SHP77 treated with DMSO at 0.1 percent for 48 hours (cell line): ENCODE measurements around the gene MISFA.
"Not testable (repeated sequence)": the region's sequence is repeated elsewhere in the genome, so short reads cannot be mapped to it uniquely, and the experiment has no call there.

Source experiments
- DNase-seq: peaks from one replicate; lab custom pipeline; 2025; lab: John Stamatoyannopoulos, UW

MISFA gene

GRCh38 chr11:18618342-18619025, 18.9 kb downstream of the MISFA start:
- DNase-seq = no peak

- no peak for DNase-seq
These were observed 24.1 kb downstream of the MISFA start for GRCh38 chr11:18623707-18624106.

GRCh38 chr11:18624161-18624560, 24.6 kb downstream of the MISFA start:
- DNase-seq = no peak

GRCh38 chr11:18632841-18633240, 33.3 kb downstream of the MISFA start:
- DNase-seq = no peak

- no peak for DNase-seq
These were observed 33.9 kb downstream of the MISFA start for GRCh38 chr11:18633256-18634139.

- DNase-seq = peak; percentile 78
These were observed 34.8 kb downstream of the MISFA start, which contains the start of gene SPTY2D1 for GRCh38 chr11:18634140-18635032. TSS of gene SPTY2D1 (minus strand) at chr11:18634342. CDS start at chr11:18634257, 85 bp downstream.

- no peak for DNase-seq
These were observed 42.1 kb downstream of the MISFA start for GRCh38 chr11:18641677-18642076.

- DNase-seq = not testable (repeated sequence)
These were observed 43.4 kb downstream of the MISFA start for GRCh38 chr11:18643034-18643433.

- no peak for DNase-seq
These were observed 50.8 kb downstream of the MISFA start for GRCh38 chr11:18650353-18650752.

- no peak for DNase-seq
These were observed 51.4 kb downstream of the MISFA start for GRCh38 chr11:18650859-18651557.
